SU-DHL-6 (cell line): Measurements from ENCODE around the gene COL21A1.

Experiments used
- H2AFZ ChIP-seq: fragments of 200-600 bp; sonication (generic); 2 replicates; pipeline ENCODE4 v1.6.1; 2014; ENCODE audit warnings: low read depth, mild to moderate bottlenecking, moderate library complexity, mixed read lengths, antibody characterized with exemption, low read length; ENCODE audit not compliant: severe bottlenecking
- H3F3A ChIP-seq: fragments of 200-600 bp; shearing (Covaris generic); 2 replicates; pipeline ENCODE4 v1.6.0; 2016; ENCODE audit warnings: antibody characterized with exemption, mild to moderate bottlenecking; ENCODE audit not compliant: insufficient read depth
- H3K27ac ChIP-seq: fragments of 200-600 bp; sonication (generic); 2 replicates; pipeline ENCODE4 v1.5.1; 2016; ENCODE audit warnings: low read depth, mild to moderate bottlenecking, low read length, moderate library complexity, mixed read lengths
- H3K27me3 ChIP-seq: fragments of 200-600 bp; sonication (generic), shearing (Covaris generic); 2 replicates; pipeline ENCODE4 v1.6.0; 2014; ENCODE audit warnings: mild to moderate bottlenecking, low read length
- H3K36me3 ChIP-seq: fragments of 200-600 bp; sonication (generic); 2 replicates; pipeline ENCODE4 v1.6.1; 2014; ENCODE audit warnings: mild to moderate bottlenecking, low read length, mixed read lengths
- H3K4me2 ChIP-seq: fragments of 300-600, 200-600 bp; shearing (Covaris generic), sonication (generic); 2 replicates; pipeline ENCODE4 v1.6.0; 2014; ENCODE audit warnings: low read length, low read depth, mild to moderate bottlenecking; ENCODE audit not compliant: poor library complexity, severe bottlenecking
- H3K4me3 ChIP-seq: fragments of 200-600 bp; sonication (generic); 2 replicates; pipeline ENCODE4 v1.5.1; 2014; ENCODE audit warnings: antibody characterized with exemption, low read length, mild to moderate bottlenecking, mixed read lengths; ENCODE audit not compliant: insufficient read depth, poor library complexity, severe bottlenecking
- H3K79me2 ChIP-seq: fragments of 200-600 bp; sonication (generic); 2 replicates; pipeline ENCODE4 v1.6.1; 2014; ENCODE audit warnings: mild to moderate bottlenecking, low read length, moderate library complexity; ENCODE audit not compliant: insufficient read depth
- H3K9ac ChIP-seq: fragments of 200-600 bp; sonication (generic); 2 replicates; pipeline ENCODE4 v1.7.0; 2014; ENCODE audit warnings: mild to moderate bottlenecking, low read length
- H3K9me2 ChIP-seq: fragments of 200-600 bp; sonication (generic); replicated peaks from 2 replicates; pipeline ENCODE4 v1.6.1; 2014; ENCODE audit warnings: low read length; ENCODE audit not compliant: insufficient read depth
- H3K9me3 ChIP-seq: fragments of 200-600 bp; sonication (generic); 2 replicates; pipeline ENCODE4 v1.6.1; 2014; ENCODE audit warnings: low read length, mixed read lengths; ENCODE audit not compliant: insufficient read depth
- H4K20me1 ChIP-seq: fragments of 200-600 bp; sonication (generic); 2 replicates; pipeline ENCODE4 v1.6.1; 2014; ENCODE audit warnings: low read depth, mild to moderate bottlenecking, antibody characterized with exemption, low read length, moderate library complexity, mixed read lengths
- EZH2phosphoT487 ChIP-seq: fragments of 200-600 bp; sonication (generic), shearing (Covaris generic); conservative IDR thresholded peaks from 2 replicates; pipeline ENCODE4 v1.6.1; 2018; ENCODE audit warnings: mild to moderate bottlenecking, antibody characterized with exemption, low read length, moderate library complexity, mixed read lengths
- TF ChIP-seq, protein P1 (sequence below): fragments of 200-600 bp; sonication (generic); IDR thresholded peaks from one replicate; pipeline ENCODE4 v1.5.1; 2017; ENCODE audit warnings: antibody characterized with exemption, mild to moderate bottlenecking, low read length, moderate library complexity; ENCODE audit not compliant: insufficient read depth, poor library complexity, severe bottlenecking

The COL21A1 gene

GRCh38 chr6:56023829-56024228, 223.6 kb downstream of the COL21A1 start:
- H3K79me2 ChIP-seq, result no peaks in the 10 kb centered on the region
- H3F3A ChIP-seq, result no peaks in the 10 kb centered on the region
- H3K36me3 ChIP-seq, result no peaks in the 10 kb centered on the region
- no peaks in the 10 kb centered on the region for H4K20me1 ChIP-seq
- no peak overlapping the region for H2AFZ ChIP-seq
- H3K9me3 ChIP-seq, result no peaks in the 10 kb centered on the region; the same call in 1 of the 2 replicates
- no peaks in the 10 kb centered on the region for H3K9me2 ChIP-seq
- no peak overlapping the region for H3K27ac ChIP-seq
- no peak overlapping the region for H3K9ac ChIP-seq
- no peaks in the 10 kb centered on the region for H3K27me3 ChIP-seq
- TF ChIP-seq, protein P1, sequence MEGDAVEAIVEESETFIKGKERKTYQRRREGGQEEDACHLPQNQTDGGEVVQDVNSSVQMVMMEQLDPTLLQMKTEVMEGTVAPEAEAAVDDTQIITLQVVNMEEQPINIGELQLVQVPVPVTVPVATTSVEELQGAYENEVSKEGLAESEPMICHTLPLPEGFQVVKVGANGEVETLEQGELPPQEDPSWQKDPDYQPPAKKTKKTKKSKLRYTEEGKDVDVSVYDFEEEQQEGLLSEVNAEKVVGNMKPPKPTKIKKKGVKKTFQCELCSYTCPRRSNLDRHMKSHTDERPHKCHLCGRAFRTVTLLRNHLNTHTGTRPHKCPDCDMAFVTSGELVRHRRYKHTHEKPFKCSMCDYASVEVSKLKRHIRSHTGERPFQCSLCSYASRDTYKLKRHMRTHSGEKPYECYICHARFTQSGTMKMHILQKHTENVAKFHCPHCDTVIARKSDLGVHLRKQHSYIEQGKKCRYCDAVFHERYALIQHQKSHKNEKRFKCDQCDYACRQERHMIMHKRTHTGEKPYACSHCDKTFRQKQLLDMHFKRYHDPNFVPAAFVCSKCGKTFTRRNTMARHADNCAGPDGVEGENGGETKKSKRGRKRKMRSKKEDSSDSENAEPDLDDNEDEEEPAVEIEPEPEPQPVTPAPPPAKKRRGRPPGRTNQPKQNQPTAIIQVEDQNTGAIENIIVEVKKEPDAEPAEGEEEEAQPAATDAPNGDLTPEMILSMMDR, result no peak
- TF ChIP-seq EZH2phosphoT487, result no peak
- H3K4me2 ChIP-seq, result no peak overlapping the region
- no peak overlapping the region for H3K4me3 ChIP-seq

DNA sequence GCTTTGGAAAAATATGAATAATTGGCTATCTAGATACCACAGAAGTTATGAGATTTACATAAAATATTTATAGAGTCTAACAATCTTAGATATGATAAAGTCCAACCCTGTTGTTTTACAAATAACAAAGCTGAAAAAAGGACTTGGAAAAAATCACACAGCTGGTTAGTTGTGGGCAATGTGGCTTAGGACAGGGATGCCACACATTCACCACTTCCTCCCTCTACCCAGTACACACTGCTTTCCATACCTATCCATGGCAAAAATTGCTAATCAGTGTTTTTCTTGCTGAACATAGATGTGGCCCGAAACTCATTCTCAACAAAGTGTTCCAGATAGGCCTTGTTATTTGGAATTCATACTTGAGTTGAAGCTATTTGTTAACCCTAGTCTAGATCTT, 224.7 kb downstream of the COL21A1 start:
- H3K9ac ChIP-seq, result no peak overlapping the region
- no peak overlapping the region for H3K27ac ChIP-seq
- no peak for TF ChIP-seq EZH2phosphoT487
- TF ChIP-seq, protein P1, result no peak
- no peaks in the 10 kb centered on the region for H4K20me1 ChIP-seq
- H3K79me2 ChIP-seq, result no peaks in the 10 kb centered on the region
- no peaks in the 10 kb centered on the region for H3F3A ChIP-seq
- no peak overlapping the region for H2AFZ ChIP-seq
- no peaks in the 10 kb centered on the region for H3K36me3 ChIP-seq
- H3K4me3 ChIP-seq, result no peak overlapping the region
- H3K9me2 ChIP-seq, result no peaks in the 10 kb centered on the region
- H3K9me3 ChIP-seq, result no peaks in the 10 kb centered on the region; the same call in 1 of the 2 replicates
- no peak overlapping the region for H3K4me2 ChIP-seq
- H3K27me3 ChIP-seq, result no peaks in the 10 kb centered on the region

- Histone ChIP-seq H3K27me3 (no peaks in the 10 kb centered on the region), H3K9me2 (no peaks in the 10 kb centered on the region), H3K9ac (no peak overlapping the region), H3K4me3 (no peak overlapping the region), H2AFZ (no peak overlapping the region), H3K79me2 (no peaks in the 10 kb centered on the region), H3K9me3 (no peaks in the 10 kb centered on the region; the same call in 1 of the 2 replicates), H3F3A (no peaks in the 10 kb centered on the region), H4K20me1 (no peaks in the 10 kb centered on the region), H3K36me3 (no peaks in the 10 kb centered on the region), H3K27ac (no peak overlapping the region), H3K4me2 (no peak overlapping the region)
- TF ChIP-seq, protein P1, result no peak
- no peak for TF ChIP-seq EZH2phosphoT487
Observed at GRCh38 chr6:56021943-56022342, 225.4 kb downstream of the COL21A1 start.
